GM12875 (cell line): Measurements from ENCODE around the gene USH2A.

Source experiments
- H3K4me3 ChIP-seq: one replicate; pipeline ENCODE4 v1.5.1; 2011; ENCODE audit warnings: low read depth, low read length, control low read depth
- CTCF ChIP-seq: IDR thresholded peaks from 2 replicates; pipeline ENCODE4 v1.5.1; 2011; ENCODE audit warnings: low read depth, mild to moderate bottlenecking, control low read depth, inconsistent platforms, low read length, moderate library complexity, borderline replicate concordance; ENCODE audit not compliant: insufficient read depth

Gene USH2A

DNA sequence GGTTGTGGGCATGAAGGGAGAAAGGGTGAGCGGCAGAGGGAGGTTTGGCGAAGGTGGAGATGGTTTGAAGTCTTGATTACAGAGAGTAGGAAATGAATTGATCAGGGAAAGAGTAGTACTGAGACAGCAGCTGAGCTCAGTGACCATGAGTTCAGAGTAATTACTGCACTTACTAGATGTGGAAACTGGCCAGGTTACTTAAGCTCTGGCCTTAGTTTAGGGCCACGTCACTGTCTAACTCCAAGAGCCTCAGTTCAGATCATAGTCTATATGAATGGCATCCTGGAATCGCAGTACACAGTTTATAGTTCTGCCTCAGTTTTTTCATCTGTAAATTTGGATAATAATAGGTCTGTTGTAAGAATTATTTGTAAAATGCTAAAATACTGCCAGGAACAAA lies 778.1 kb downstream of the USH2A start:
- H3K4me3 ChIP-seq = no peak overlapping the region
- no peak for TF ChIP-seq CTCF

GRCh38 chr1:215643592-215644321 lies 779.5 kb downstream of the USH2A start:
- H3K4me3 ChIP-seq = no peak overlapping the region
- no peak for TF ChIP-seq CTCF

DNA sequence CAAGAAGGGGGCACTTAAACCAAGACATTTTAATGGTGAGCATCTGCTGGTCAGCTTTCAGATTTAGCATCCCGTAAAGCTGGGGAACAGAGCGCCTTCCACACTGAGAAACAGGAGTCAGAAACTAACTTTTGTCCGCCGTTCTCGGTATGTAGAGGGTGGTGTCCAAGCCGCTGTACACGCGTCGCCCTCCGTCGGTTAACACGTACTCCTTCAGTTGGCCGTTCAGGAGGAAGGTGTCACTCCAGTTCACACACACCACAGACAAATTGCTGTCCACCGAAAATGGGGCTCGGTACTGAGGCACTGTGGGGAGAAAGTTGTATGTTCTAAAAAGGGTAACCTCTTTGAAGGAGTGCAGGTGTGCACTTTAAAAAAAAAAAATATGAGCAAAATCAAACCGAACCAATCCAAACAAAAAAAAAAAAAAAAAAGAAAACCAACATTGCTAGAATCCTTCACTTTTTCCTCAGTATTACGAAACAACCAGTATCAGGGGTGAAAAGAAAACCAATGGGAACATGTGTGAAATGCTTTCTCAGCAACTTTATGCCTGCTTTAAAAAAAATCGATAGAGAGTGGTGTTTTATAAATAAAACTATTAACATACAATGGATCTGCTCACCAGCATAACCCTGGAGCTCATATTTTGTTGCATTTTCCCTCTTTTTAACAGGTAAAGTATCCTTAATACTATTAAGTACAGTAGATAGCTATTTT lies 782.7 kb downstream of the USH2A start:
- no peak overlapping the region for H3K4me3 ChIP-seq
- TF ChIP-seq CTCF = no peak

DNA sequence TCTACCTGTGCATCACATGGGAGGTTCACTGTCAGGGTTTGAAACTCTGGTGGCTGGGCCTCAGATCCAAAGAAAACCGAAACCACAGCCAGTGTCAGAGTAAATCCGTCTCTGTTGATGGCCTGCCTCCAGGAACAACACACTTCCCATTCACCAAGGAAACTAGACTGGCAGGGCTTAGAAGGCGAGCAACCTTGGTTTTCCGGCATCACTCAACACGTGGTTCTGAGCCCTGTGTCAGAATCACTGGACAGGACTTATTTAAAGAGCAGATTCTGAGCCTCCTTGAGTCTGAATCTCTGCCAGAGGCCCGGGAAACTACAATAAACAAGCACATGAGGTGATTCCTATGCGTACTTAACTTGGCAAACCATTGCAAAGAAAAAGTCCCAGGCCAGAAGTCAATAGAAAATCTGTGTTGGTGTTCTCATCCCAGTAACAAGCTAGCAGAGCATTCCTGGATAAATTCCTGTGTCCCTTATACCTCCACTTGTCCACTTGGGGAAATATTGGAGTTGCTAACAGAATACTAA lies 786.1 kb downstream of the USH2A start:
- H3K4me3 ChIP-seq = no peak overlapping the region
- no peak for TF ChIP-seq CTCF

DNA sequence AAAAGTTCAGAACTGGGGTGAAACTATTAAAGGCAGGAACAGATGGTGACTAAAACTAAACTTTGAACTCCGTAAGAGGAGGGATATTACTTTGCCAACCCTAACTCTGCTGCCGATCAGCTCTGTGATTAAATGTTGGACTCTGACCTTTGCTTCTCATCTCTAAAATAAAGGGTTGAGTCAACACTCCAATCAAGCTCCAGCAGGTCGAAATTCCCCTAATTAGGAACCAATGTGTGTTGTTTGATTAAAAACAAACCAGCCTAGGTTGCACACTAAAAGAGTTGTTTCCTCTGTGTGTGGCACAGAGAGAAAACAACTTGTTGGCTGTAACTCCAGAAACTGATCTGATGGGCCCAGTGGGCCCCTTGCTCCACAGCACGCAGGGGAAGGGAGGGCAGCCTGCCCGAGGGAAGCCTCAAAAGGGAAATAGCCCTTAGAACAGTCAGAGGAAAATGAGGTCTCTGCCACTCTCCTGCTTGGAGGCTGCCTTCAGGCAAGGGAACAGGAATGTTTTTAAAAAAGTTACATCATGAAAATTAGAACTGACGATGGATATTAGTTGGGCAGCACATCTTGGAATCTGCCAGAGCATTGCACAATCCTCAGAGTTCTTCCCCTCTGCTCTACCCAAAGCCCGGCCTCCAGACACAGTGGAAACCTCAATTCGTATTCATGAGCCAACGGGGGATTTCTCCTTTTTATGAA lies 786.8 kb downstream of the USH2A start:
- no peak for TF ChIP-seq CTCF
- H3K4me3 ChIP-seq = no peak overlapping the region

- no peak overlapping the region for H3K4me3 ChIP-seq
- TF ChIP-seq CTCF = no peak
Observed at GRCh38 chr1:215635827-215636226, 787.4 kb downstream of the USH2A start.
